ENCODE measurements around the gene CTNNA1.

The CTNNA1 gene

DNA sequence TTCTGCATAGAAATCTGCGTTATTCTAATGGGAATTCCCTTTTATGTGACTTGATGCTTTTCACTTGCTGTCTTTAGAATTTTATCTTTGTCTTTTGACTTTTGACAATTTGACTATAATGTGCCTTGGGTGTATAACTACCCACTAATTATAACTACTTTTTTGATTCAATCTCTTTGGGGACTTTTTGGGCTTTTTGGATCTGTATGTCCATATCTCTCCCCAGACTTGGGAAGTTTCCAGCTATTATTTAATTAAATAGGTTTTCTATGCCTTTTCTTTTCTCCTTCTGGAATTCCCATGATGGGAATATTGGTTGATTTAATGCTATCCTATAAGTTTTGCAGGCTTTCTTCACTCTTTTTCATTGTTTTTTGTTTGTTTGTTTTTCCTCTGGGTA is 64.0 kb downstream of the CTNNA1 start:
- ChIA-PET POLR2A (no interaction called here), CTCF (interaction anchor here (1.7 kb wide), 1 partner anchor 28 kb away, joined by 6 read pairs; no protein-coding TSS in a partner anchor)
- Histone ChIP-seq H3K4me3 (ENCODE audit: low read depth, low read length) (no peak overlapping the region), H3K9me3 (ENCODE audit: control insufficient read depth, insufficient read depth, low read depth, low read length) (no peaks in the 10 kb centered on the region), H3K4me1 (ENCODE audit: control insufficient read depth, insufficient read depth, low read length) (no peaks in the 10 kb centered on the region), H3K36me3 (ENCODE audit: control insufficient read depth in 2 of 2, insufficient read depth in 1 of 2, low read length in 2 of 2) (peaks cover 27 to 40% of the 10 kb centered on the region in 2 experiments), H3K27ac (ENCODE audit: extremely low read depth, low read depth, low read length) (no peak overlapping the region)
- TF ChIP-seq ZNF558 (tag by site-specific recombination; IDR thresholded peaks at IDR 0.05) = peak; percentile 96
- TF ChIP-seq ZNF274 (IDR thresholded peaks at IDR 0.05; ENCODE audit: low read length) = no peak
- no peak for TF ChIP-seq ZNF274 (tag by site-specific recombination; IDR thresholded peaks at IDR 0.05; ENCODE audit: borderline replicate concordance)
- TF ChIP-seq KLF1 (tag by site-specific recombination; IDR thresholded peaks at IDR 0.05) = no peak

DNA sequence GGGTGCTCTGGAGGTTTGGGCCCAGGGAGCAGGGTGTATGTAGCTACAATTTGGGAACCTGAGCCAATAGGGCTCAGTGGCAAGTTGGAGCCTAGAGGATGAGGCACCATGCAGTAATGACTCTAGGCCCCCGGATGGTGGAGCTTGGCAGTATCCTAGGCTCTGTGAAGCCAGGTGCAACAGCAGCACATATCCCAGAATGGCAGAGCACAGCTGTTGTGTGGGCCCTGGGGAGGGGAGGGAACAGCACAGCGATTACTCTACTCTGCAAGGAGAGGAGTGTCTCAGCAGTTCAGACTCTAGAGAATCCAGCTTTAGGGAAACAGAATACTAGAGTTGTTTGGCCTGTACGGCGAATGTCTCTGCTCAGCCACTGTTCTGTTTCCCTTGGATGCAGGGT is 65.9 kb downstream of the CTNNA1 start:
- CTCF ChIA-PET = interaction anchor here (0.7 kb wide), 2 partner anchors 21 to 29 kb away, joined by 3 read pairs; no protein-coding TSS in a partner anchor
- POLR2A ChIA-PET = no interaction called here
- TF ChIP-seq ZNF600 (tag by site-specific recombination; IDR thresholded peaks at IDR 0.05) (0 out of 2 replicates have a peak, but pooled peaks have one; percentile 20), ZNF23 (tag by site-specific recombination; IDR thresholded peaks at IDR 0.05; ENCODE audit: borderline replicate concordance) (no peak), ZNF341 (tag by site-specific recombination; IDR thresholded peaks at IDR 0.05; ENCODE audit: low read depth) (peak; percentile 38; the same call in 1 of the 2 replicates), ZBTB20 (tag by site-specific recombination; IDR thresholded peaks at IDR 0.05) (no peak)

GRCh38 chr5:138820695-138821094 is 67.5 kb downstream of the CTNNA1 start:
- POLR2A ChIA-PET = no interaction called here
- Histone ChIP-seq H3K27ac (ENCODE audit: extremely low read depth, low read depth, low read length) (no peak overlapping the region), H3K4me3 (ENCODE audit: low read depth, low read length) (no peak overlapping the region), H3K36me3 (ENCODE audit: control insufficient read depth in 2 of 2, insufficient read depth in 1 of 2, low read length in 2 of 2) (peaks cover 7 to 24% of the 10 kb centered on the region in 2 experiments; a peak in 2 of 3 replicates), H3K9me3 (ENCODE audit: control insufficient read depth, insufficient read depth, low read depth, low read length) (no peaks in the 10 kb centered on the region), H3K4me1 (ENCODE audit: control insufficient read depth, insufficient read depth, low read length) (peaks cover 12% of the 10 kb centered on the region)
- TF ChIP-seq ZNF416 (tag by site-specific recombination; IDR thresholded peaks at IDR 0.05) (no peak), ZEB2 (tag by site-specific recombination; IDR thresholded peaks at IDR 0.05) (no peak), REPIN1 (tag by site-specific recombination; IDR thresholded peaks at IDR 0.05; ENCODE audit: low read depth) (no peak), ZNF112 (tag by site-specific recombination; IDR thresholded peaks at IDR 0.05) (no peak), ZNF138 (tag by site-specific recombination; IDR thresholded peaks at IDR 0.05; ENCODE audit: borderline replicate concordance) (no peak), ZNF10 (tag by site-specific recombination; IDR thresholded peaks at IDR 0.05) (no peak), ZNF48 (tag by site-specific recombination; IDR thresholded peaks at IDR 0.05) (no peak), ZNF704 (tag by site-specific recombination; IDR thresholded peaks at IDR 0.05) (no peak), ZNF433 (tag by site-specific recombination; IDR thresholded peaks at IDR 0.05; ENCODE audit: low read depth) (no peak)
- TF ChIP-seq, protein P1, sequence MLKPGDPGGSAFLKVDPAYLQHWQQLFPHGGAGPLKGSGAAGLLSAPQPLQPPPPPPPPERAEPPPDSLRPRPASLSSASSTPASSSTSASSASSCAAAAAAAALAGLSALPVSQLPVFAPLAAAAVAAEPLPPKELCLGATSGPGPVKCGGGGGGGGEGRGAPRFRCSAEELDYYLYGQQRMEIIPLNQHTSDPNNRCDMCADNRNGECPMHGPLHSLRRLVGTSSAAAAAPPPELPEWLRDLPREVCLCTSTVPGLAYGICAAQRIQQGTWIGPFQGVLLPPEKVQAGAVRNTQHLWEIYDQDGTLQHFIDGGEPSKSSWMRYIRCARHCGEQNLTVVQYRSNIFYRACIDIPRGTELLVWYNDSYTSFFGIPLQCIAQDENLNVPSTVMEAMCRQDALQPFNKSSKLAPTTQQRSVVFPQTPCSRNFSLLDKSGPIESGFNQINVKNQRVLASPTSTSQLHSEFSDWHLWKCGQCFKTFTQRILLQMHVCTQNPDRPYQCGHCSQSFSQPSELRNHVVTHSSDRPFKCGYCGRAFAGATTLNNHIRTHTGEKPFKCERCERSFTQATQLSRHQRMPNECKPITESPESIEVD (tag by site-specific recombination; IDR thresholded peaks at IDR 0.05) = no peak
- TF ChIP-seq, protein P2, sequence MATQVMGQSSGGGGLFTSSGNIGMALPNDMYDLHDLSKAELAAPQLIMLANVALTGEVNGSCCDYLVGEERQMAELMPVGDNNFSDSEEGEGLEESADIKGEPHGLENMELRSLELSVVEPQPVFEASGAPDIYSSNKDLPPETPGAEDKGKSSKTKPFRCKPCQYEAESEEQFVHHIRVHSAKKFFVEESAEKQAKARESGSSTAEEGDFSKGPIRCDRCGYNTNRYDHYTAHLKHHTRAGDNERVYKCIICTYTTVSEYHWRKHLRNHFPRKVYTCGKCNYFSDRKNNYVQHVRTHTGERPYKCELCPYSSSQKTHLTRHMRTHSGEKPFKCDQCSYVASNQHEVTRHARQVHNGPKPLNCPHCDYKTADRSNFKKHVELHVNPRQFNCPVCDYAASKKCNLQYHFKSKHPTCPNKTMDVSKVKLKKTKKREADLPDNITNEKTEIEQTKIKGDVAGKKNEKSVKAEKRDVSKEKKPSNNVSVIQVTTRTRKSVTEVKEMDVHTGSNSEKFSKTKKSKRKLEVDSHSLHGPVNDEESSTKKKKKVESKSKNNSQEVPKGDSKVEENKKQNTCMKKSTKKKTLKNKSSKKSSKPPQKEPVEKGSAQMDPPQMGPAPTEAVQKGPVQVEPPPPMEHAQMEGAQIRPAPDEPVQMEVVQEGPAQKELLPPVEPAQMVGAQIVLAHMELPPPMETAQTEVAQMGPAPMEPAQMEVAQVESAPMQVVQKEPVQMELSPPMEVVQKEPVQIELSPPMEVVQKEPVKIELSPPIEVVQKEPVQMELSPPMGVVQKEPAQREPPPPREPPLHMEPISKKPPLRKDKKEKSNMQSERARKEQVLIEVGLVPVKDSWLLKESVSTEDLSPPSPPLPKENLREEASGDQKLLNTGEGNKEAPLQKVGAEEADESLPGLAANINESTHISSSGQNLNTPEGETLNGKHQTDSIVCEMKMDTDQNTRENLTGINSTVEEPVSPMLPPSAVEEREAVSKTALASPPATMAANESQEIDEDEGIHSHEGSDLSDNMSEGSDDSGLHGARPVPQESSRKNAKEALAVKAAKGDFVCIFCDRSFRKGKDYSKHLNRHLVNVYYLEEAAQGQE (tag by site-specific recombination; IDR thresholded peaks at IDR 0.05) = no peak
- CTCF ChIA-PET = interaction anchor here (0.6 to 0.7 kb wide), 2 partner anchors 51 to 128 kb away, joined by 3 to 4 read pairs; no protein-coding TSS in a partner anchor

More for the DNA sequence above, 65.9 kb downstream of the CTNNA1 start:
- Histone ChIP-seq H3K4me1 (ENCODE audit: control insufficient read depth, insufficient read depth, low read length) (peaks cover 3% of the 10 kb centered on the region), H3K36me3 (ENCODE audit: control insufficient read depth in 2 of 2, insufficient read depth in 1 of 2, low read length in 2 of 2) (peaks cover 9 to 26% of the 10 kb centered on the region in 2 experiments; a peak in 2 of 3 replicates), H3K9me3 (ENCODE audit: control insufficient read depth, insufficient read depth, low read depth, low read length) (no peaks in the 10 kb centered on the region), H3K27ac (ENCODE audit: extremely low read depth, low read depth, low read length) (0 out of 2 replicates have a peak overlapping the region, but pooled peaks have one; percentile 6), H3K4me3 (ENCODE audit: low read depth, low read length) (no peak overlapping the region)

Measured in HEK293 (cell line).